Regular cardiac myocyte (primary cell): ENCODE results near the gene OR2H2. TPM values are rescaled to one million over a fixed set of nuclear protein-coding genes. Genes with fewer than 3 reads are reported as not detected.

Source experiments
- total RNA-seq: library from RNA; depleted of rRNA; stranded (reverse); fragments of >200 nt; gene quantifications from 2 replicates; pipeline ENCODE4 v1.2.3, GENCODE V29; 2014

Gene OR2H2
- total RNA-seq: not detected in 2 replicates

DNA sequence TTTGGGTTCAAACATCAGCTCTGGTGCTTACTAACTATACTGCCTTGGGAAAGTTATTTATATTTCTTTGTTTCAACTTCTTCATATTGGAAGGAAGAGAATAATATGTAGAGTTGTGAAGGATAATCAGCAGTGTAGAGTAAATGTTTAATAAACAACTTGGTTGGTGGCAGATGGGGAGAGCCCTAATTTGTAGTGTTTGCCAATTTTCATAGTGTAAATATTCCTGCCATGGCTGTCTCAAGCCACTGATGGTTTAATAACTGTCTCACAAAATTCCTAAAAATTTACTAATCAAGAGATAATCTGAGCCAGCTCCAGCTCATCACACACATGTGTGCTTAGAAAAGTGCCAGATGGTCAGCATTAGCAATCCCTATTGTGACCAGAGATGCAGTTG is at the start of gene OR2H2:
OR2H2 (plus strand) TSS at position 301 of the 400 bp plus-strand sequence. CDS start 2,824 bp downstream, outside the sequence.

DNA sequence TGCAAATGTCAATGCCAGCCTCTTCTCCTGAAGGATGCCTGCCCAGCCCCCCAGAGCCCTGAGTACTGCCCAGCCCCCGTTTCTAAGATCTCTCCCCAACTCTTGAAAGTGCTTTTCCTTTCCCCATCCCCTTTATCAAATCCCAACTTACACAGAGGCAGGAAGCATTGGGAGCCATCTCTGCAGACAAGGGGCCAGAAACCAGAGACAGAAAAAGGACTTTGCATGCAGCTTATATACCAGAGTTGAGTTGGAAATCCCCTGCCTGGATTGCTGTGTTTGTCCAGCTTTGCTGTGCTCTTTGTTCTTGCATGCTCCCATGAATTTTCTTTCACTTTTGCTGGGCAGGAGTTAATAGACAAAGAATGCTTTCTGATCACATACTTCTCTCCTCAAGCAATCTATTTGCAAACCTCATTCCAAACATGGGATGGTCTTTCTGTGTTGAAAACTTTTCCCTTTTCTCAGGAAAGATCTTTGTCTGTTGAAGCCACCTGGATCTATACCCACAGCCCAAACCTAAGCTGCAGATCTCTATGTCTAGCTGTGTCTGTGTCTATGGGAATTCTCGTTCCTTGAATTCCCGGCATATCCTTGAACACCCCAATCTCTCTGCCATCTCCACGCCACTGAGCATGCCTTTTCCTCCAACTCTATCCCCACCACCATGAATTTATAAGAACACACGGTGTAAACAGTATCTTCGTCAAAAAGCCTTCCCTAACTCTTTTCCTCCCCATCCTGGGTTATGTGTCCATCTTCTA is 25.2 kb upstream of the OR2H2 start, which contains the start of gene UBD:
UBD (minus strand) TSS at position 209 of the 764 bp plus-strand sequence; CDS start at position 178, 31 bp downstream.

DNA sequence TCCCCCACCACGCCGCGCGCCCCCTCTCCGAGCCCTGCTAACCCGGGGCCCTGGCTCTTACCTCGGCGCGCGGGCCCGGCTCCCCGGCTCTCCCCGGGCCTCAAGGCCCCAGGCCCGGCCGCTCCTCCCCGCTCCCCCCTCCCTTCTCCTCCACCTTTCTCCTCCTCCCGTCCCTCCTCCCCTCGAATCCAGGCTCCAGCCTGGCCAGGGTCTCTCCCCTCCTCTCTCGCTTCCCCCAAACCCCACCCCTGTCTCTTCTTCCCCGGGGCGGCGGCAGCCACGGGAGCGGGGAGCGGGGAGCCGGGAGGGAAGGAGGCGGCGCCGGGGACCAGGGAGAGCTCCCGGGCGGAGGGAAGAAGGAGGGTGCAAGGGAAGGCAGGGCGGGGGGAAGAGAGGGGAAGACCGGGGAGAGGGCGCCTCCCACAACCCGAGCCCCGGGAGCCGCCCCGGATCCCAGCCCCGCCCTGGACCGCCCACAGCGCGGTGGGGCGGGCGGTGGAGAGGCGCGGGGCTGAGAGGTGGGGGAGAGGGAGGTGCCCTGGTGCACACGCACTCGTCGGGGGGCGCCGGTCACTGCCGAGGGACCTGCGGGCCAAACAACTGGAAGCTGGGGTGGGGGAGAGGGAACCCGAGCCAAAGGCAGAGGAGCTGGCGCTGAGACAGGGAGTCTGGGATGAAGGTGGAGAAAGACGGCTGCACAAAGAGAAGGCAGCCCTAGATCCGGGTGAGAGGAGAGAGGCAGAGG is 48.0 kb downstream of the OR2H2 start, which contains the start of gene GABBR1:
GABBR1 (minus strand) TSS at position 395 of the 745 bp plus-strand sequence. CDS start 798 bp downstream, outside the sequence.

Other genes starting within 250 kb of the OR2H2 start
- gene OR5V1, start 216.3 kb upstream of the OR2H2 start, total RNA-seq: not detected in 2 replicates
- not detected in 2 replicates for gene OR12D3, start 209.8 kb upstream of the OR2H2 start, total RNA-seq
- not detected in 2 replicates for gene OR12D2, start 189.5 kb upstream of the OR2H2 start, total RNA-seq
- gene OR12D1, start 170.2 kb upstream of the OR2H2 start, total RNA-seq: not detected in 2 replicates
- not detected in 2 replicates for gene OR10C1, start 145.8 kb upstream of the OR2H2 start, total RNA-seq
- gene OR11A1, start 128.1 kb upstream of the OR2H2 start, total RNA-seq: not detected in 2 replicates
- gene OR2H1, start 128.0 kb upstream of the OR2H2 start, total RNA-seq: not detected in 2 replicates
- not detected in 2 replicates for gene MAS1L, start 97.2 kb upstream of the OR2H2 start, total RNA-seq
- gene UBD, start 25.4 kb upstream of the OR2H2 start, total RNA-seq: not detected in 2 replicates
- 8.2 and 16.3 TPM in 2 replicates for gene GABBR1, start 48.1 kb downstream of the OR2H2 start, total RNA-seq
- not detected in 2 replicates for gene MOG, start 72.0 kb downstream of the OR2H2 start, total RNA-seq
- gene ZFP57, start 96.0 kb downstream of the OR2H2 start, total RNA-seq: not detected in 2 replicates
- gene HLA-F, start 138.3 kb downstream of the OR2H2 start, total RNA-seq: 3.8 and 16.3 TPM in 2 replicates
- gene HLA-G, start 242.7 kb downstream of the OR2H2 start, total RNA-seq: 1.1 TPM in 1 of 2 replicates, not detected in the other